Endothelial cell of umbilical vein (primary cell): ENCODE measurements around the gene CEP89. TPM values are rescaled to one million over a fixed set of nuclear protein-coding genes. Genes with fewer than 3 reads are reported as not detected.

Experiments
- BruUV-seq: library from RNA; stranded (reverse); fragments of 400-500 nt; replicated peaks from 2 replicates; lab custom pipeline; 2021; lab: Mats Ljungman, UMichigan
- CTCF ChIA-PET: fragments of 300-600, 350-600 bp; sonication (Branson Sonifier 250); formaldehyde crosslinking; loops from one replicate; lab custom pipeline; 2021; ENCODE audit warnings: antibody characterized with exemption, inconsistent platforms; lab: Charles Lee
- POLR2A ChIA-PET: fragments of 300-600, 350-600 bp; sonication (Branson Sonifier 250); formaldehyde crosslinking; loops from one replicate; lab custom pipeline; 2021; ENCODE audit warnings: antibody characterized with exemption, inconsistent platforms; lab: Charles Lee
- DNase-seq: peaks from one replicate; pipeline ENCODE4 v3.0.0-alpha.2; 2011; ENCODE audit warnings: low read depth, low spot score
- FAIRE-seq: peaks from 2 replicates; lab custom pipeline; 2011; peaks lifted over from hg19 to GRCh38; lab: Jason Lieb, UNC
- H2AFZ ChIP-seq: 2 replicates; pipeline ENCODE4 v1.6.0; 2012; ENCODE audit warnings: low read depth, low read length, control low read depth, inconsistent platforms
- H3K27ac ChIP-seq: 2 replicates; pipeline ENCODE4 v1.5.1; 2011; ENCODE audit warnings: low read depth, mild to moderate bottlenecking, control low read depth, low read length, moderate library complexity; ENCODE audit not compliant: insufficient read depth
- H3K27me3 ChIP-seq, 2 experiments: 2 replicates each; pipeline versions ENCODE4 v1.6.0 to v1.6.1; 2011; ENCODE audit warnings: low read length in 2 of 2, mixed read lengths in 1 of 2; ENCODE audit not compliant: control insufficient read depth in 2 of 2, insufficient read depth in 2 of 2
- H3K36me3 ChIP-seq, 2 experiments: 2 replicates in 1 of 2; 3 replicates in 1 of 2; pipeline ENCODE4 v1.5.1; 2011; ENCODE audit warnings: low read length in 2 of 2, mild to moderate bottlenecking in 1 of 2, moderate library complexity in 1 of 2; ENCODE audit not compliant: control insufficient read depth in 2 of 2, insufficient read depth in 2 of 2; ENCODE audit errors: extremely low read depth in 1 of 2
- H3K4me1 ChIP-seq: 3 replicates; pipeline ENCODE4 v1.5.1; 2011; ENCODE audit warnings: mild to moderate bottlenecking, low read length; ENCODE audit not compliant: control insufficient read depth, insufficient read depth; ENCODE audit errors: extremely low read depth
- H3K4me2 ChIP-seq: 2 replicates; pipeline ENCODE4 v1.6.1; 2011; ENCODE audit warnings: low read length, control low read depth, mixed read lengths; ENCODE audit not compliant: insufficient read depth
- H3K4me3 ChIP-seq, 3 experiments: fragments of 200-600 bp in 1 of 3; sonication (generic), shearing (Covaris generic) in 1 of 3; replicated peaks in 1 of 3; 2 replicates each; pipeline ENCODE4 v1.5.1; 2011 to 2016; ENCODE audit warnings: control low read depth in 3 of 3, low read length in 3 of 3, mild to moderate bottlenecking in 2 of 3, inconsistent platforms in 1 of 3, low read depth in 1 of 3, moderate library complexity in 1 of 3; ENCODE audit not compliant: insufficient read depth in 1 of 3
- H3K79me2 ChIP-seq: 2 replicates; pipeline ENCODE4 v1.6.0; 2012; ENCODE audit warnings: low read length, inconsistent platforms; ENCODE audit not compliant: control insufficient read depth, insufficient read depth
- H3K9ac ChIP-seq: replicated peaks from 2 replicates; pipeline ENCODE3; 2011; ENCODE audit warnings: low read length, control low read depth; ENCODE audit not compliant: insufficient read depth; ENCODE audit errors: extremely low read depth
- H3K9me1 ChIP-seq: replicated peaks from 3 replicates; pipeline ENCODE4 v1.6.0; 2011; ENCODE audit warnings: mild to moderate bottlenecking, low read length; ENCODE audit not compliant: control insufficient read depth, insufficient read depth; ENCODE audit errors: extremely low read depth
- H3K9me3 ChIP-seq: replicated peaks from 2 replicates; pipeline ENCODE4 v1.5.1; 2012; ENCODE audit warnings: low read length, inconsistent platforms; ENCODE audit not compliant: control insufficient read depth, insufficient read depth
- H4K20me1 ChIP-seq: replicated peaks from 2 replicates; pipeline ENCODE3; 2011; ENCODE audit warnings: mild to moderate bottlenecking, low read length; ENCODE audit not compliant: control insufficient read depth, insufficient read depth; ENCODE audit errors: extremely low read depth
- CTCF ChIP-seq, 2 donors: IDR thresholded peaks; 1 replicate in 1 of 2; 2 replicates in 1 of 2; pipeline ENCODE4 v1.5.1; 2011; ENCODE audit warnings: low read length in 2 of 2, mild to moderate bottlenecking in 2 of 2, moderate library complexity in 2 of 2, control low read depth in 1 of 2, inconsistent platforms in 1 of 2, low read depth in 1 of 2; ENCODE audit not compliant: insufficient read depth in 1 of 2; ENCODE audit errors: extremely low read depth in 1 of 2
- EZH2 ChIP-seq: IDR thresholded peaks from 2 replicates; pipeline ENCODE4 v1.6.1; 2012; ENCODE audit warnings: borderline replicate concordance, low read depth, mild to moderate bottlenecking, moderate library complexity, low read length, inconsistent platforms; ENCODE audit not compliant: severe bottlenecking
- FOS ChIP-seq: IDR thresholded peaks from 2 replicates; pipeline ENCODE4 v1.6.1; 2011; ENCODE audit warnings: mild to moderate bottlenecking, low read length, moderate library complexity, borderline replicate concordance; ENCODE audit not compliant: insufficient read depth
- GATA2 ChIP-seq: IDR thresholded peaks from 2 replicates; pipeline ENCODE4 v1.7.0; 2011; ENCODE audit warnings: low read depth, mild to moderate bottlenecking, moderate library complexity, mixed read lengths, low read length; ENCODE audit not compliant: insufficient read length, insufficient read depth
- JUN ChIP-seq: IDR thresholded peaks from 2 replicates; pipeline ENCODE4 v1.6.1; 2011; ENCODE audit warnings: borderline replicate concordance, low read depth; ENCODE audit not compliant: insufficient read length, insufficient read depth
- MAX ChIP-seq: IDR thresholded peaks from 2 replicates; pipeline ENCODE4 v1.6.1; 2011; ENCODE audit not compliant: insufficient read depth, insufficient read length
- MYC ChIP-seq: IDR thresholded peaks from one replicate; pipeline ENCODE4 v1.6.1; 2011; ENCODE audit warnings: mild to moderate bottlenecking, low read depth, low read length
- POLR2A ChIP-seq: IDR thresholded peaks from 2 replicates; pipeline ENCODE4 v1.6.1; 2012; ENCODE audit warnings: low read depth, mild to moderate bottlenecking, control low read depth, low read length
- POLR2AphosphoS5 ChIP-seq: IDR thresholded peaks from 2 replicates; pipeline ENCODE4 v1.6.1; 2012; ENCODE audit warnings: low read depth, mild to moderate bottlenecking, control low read depth, low read length, moderate library complexity; ENCODE audit not compliant: insufficient read depth
- dilution Hi-C: fragments of 300-500 bp; cut with MboI; formaldehyde crosslinking; loops from one replicate; pipeline ENCODE4 v1.15.0; 2019; ENCODE audit warnings: low sequenced_read_pairs; ENCODE audit not compliant: extremely low pct_ligation_motif_present
- intact Hi-C: fragments of 100-400 bp; cut with micrococcal nuclease; formaldehyde crosslinking; loops from one replicate; pipeline ENCODE4 v1.10.0; 2022
- polyA plus RNA-seq, 4 experiments: library from polyadenylated mRNA; depleted of rRNA in 3 of 4; stranded (reverse) in 3 of 4; unstranded in 1 of 4; fragments of >200 nt; gene quantifications; 2 replicates each; pipeline versions ENCODE4 v1.2.1 to v1.2.3, GENCODE V29; 2011 to 2012; ENCODE audit warnings: missing spikeins in 1 of 4
- total RNA-seq: library from RNA; stranded (reverse); gene quantifications from 2 replicates; pipeline ENCODE4 v1.2.3, GENCODE V29; 2021

Gene CEP89
- total and polyA plus RNA-seq, 2 donors (not counting 3 experiments of a cell fraction or from before 2014, with no cell fraction given): 25.1 to 46.2 TPM

GRCh38 chr19:32921624-32922023 lies 50.1 kb downstream of the CEP89 start:
- no peak for DNase-seq
- intact Hi-C loops: no loop called here

More at GRCh38 chr19:32921624-32922023, 50.1 kb downstream of the CEP89 start:
- dilution Hi-C loops: no loop called here
- no peak for FAIRE-seq
- Histone ChIP-seq H3K27ac (no peak overlapping the region), H3K4me1 (no peaks in the 10 kb centered on the region), H3K9ac (no peak overlapping the region), H3K27me3 (no peaks in the 10 kb centered on the region), H4K20me1 (no peaks in the 10 kb centered on the region), H3K4me2 (no peak overlapping the region), H3K36me3 (peaks cover 3 to 25% of the 10 kb centered on the region in 2 experiments), H2AFZ (no peak overlapping the region), H3K9me3 (no peaks in the 10 kb centered on the region), H3K4me3 (no peak overlapping the region), H3K9me1 (no peaks in the 10 kb centered on the region), H3K79me2 (no peaks in the 10 kb centered on the region)
- no TSS peak for BruUV-seq
- ChIA-PET CTCF (no interaction called here), POLR2A (no interaction called here)
- no peak for TF ChIP-seq MAX
- no peak for TF ChIP-seq POLR2A
- no peak for TF ChIP-seq GATA2
- no peak for TF ChIP-seq JUN
- TF ChIP-seq POLR2AphosphoS5: no peak
- TF ChIP-seq FOS: no peak
- TF ChIP-seq CTCF (IDR thresholded peaks at IDR 0.05; ENCODE audit: extremely low read depth in 1 of 2, insufficient read depth in 1 of 2, low read depth in 1 of 2, low read length in 2 of 2): no peak
- no peak for TF ChIP-seq MYC
- TF ChIP-seq EZH2: no peak
